Activated gamma-delta T cell treated with anti-CD3 and anti-CD28 coated beads, Interleukin-2, amount 50 U/mL, for 16 hours (primary cell): ENCODE measurements around the gene ZNHIT2.

Experiments
- DNase-seq: peaks from one replicate; pipeline ENCODE4 v3.0.0-alpha.2; 2020; ENCODE audit warnings: low read depth

ZNHIT2 gene

GRCh38 chr11:65103476-65103875 lies 14.0 kb downstream of the ZNHIT2 start:
- DNase-seq: no peak

DNA sequence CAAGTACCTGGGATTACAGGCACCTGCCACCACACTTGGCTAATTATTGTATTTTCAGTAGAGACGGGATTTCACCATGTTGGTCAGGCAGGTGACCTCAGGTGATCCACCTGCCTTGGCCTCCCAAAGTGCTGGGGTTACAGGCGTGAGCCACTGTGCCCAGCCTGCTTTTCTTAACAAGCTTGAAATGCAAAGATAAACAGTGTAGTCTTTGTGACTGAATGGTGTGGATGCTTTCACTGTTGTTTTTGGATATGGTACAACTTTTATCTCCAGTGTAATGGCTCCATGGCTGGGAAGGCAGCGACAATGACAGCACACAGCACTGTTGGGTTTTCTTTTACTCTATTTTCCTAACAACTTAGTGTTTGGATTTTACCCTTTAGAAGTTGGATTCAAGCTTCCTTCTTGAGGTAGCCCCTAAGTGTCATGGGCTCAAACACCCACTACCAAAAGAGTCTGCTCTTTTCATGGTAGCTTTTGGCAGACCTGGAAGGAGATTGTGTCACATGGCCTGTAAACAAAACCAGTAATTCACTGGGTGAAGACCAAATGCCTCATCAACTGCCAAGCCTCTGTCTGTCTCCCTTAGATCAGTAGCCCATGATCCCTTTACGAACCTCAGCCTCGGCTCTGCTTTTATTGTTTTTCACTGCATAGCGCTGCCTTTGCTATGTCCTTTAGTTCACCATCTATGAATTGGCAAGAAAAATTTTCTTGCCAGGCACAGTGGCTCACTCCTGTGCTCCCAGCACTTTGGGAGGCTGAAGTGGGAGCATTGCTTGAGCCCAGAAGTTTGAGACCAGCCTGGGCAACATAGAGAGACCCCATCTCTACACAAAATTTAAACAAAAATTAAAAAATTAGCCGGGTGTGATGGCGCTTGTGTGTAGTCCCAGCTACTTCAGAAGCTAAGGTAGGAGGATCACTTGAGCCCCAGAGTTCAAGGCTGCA lies 15.1 kb downstream of the ZNHIT2 start:
- DNase-seq: no peak

- DNase-seq: no peak
Measured at GRCh38 chr11:65100674-65101350, 16.7 kb downstream of the ZNHIT2 start.

GRCh38 chr11:65096926-65097325 lies 20.6 kb downstream of the ZNHIT2 start:
- DNase-seq: no peak

GRCh38 chr11:65095974-65096806 lies 21.3 kb downstream of the ZNHIT2 start, which contains the start of gene VPS51:
TSS of gene VPS51 (plus strand) at chr11:65096214. CDS start at chr11:65096251, 37 bp downstream.
- DNase-seq: peak; percentile 83

DNA sequence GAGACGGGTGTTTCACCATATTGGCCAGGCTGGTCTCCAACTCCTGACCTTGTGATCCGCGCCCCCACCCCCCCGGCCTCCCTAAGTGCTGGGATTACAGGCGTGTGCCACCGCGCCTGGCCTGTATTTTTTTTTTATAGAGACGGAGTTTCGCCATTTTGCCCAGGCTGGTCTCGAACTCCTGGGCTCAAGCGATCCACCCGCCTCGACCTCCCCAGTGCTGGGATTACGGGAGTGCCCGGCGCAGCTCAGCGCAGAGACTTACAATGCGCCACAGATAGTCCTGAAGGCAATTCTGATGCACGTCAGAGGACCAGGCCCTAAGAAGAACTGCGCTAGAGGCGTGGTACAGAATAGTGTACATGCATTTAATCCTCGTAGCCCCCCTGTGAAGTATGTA lies 22.1 kb downstream of the ZNHIT2 start:
- DNase-seq: no peak

DNA sequence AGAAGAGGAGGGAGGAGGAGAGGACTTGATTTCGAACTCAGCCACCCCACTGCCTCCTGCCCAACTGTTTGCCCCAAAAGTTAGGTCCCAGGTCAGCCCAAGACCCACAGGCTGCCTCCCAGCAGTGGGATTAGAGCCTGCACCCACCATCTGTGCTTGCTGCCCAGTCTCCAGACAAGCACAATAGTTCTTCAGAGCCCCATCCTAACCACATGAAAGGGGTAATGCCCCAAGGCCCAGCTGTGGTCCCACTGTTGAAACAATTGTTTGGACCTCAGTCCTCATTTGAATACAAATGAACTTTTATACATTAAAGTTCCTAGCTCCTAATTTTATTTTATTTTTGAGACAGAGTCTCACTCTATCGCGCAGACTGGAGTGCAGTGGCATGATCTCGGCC lies 26.9 kb downstream of the ZNHIT2 start:
- no peak for DNase-seq

DNA sequence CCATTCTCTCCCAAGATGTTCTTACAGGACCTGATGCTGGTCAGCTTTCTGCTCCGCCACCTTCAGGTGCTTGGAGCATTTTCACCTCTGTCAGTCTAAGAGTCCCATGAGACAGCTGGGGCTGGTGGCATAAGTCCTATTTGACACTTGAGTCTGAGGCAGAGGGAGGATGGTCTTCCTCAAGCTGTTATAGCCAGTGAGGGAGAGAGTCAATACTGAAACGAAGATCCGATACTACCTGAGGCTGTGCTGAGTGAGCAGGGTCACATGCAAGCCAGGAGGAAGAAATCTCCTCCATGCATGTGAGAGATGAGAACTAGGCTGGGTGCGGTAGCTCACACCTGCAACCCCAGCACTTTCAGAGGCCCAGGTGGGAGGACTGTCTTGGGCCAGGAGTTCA lies 27.9 kb downstream of the ZNHIT2 start:
- no peak for DNase-seq

DNA sequence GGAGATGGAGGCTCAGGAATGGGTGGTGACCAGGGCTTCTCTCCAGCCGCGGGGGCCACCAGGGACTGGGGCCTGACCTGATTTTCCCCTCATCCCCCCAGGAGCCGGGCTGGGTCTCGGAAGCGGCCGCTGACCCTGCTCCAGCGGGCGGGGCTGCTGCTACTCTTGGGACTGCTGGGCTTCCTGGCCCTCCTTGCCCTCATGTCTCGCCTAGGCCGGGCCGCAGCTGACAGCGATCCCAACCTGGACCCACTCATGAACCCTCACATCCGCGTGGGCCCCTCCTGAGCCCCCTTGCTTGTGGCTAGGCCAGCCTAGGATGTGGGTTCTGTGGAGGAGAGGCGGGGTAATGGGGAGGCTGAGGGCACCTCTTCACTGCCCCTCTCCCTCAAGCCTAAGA lies 29.7 kb downstream of the ZNHIT2 start:
- no peak for DNase-seq

DNA sequence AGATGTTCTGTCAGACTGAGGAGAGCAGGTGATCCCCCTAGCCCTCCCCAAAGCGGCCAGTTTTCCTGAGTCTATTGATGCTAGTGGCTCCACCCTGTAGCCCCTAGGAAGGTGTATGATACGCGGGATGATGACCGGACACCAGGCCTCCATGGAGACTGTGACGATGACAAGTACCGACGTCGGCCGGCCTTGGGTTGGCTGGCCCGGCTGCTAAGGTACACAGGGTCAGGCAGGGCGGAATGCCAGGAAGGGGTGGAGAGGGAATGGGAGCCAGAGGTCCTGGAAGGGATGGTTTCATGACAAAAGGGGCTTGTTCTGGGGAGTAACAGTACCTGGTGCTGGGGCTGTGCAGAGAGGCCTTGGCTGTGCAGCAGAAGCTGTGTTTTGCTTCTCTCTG lies 30.3 kb downstream of the ZNHIT2 start:
- no peak for DNase-seq

DNA sequence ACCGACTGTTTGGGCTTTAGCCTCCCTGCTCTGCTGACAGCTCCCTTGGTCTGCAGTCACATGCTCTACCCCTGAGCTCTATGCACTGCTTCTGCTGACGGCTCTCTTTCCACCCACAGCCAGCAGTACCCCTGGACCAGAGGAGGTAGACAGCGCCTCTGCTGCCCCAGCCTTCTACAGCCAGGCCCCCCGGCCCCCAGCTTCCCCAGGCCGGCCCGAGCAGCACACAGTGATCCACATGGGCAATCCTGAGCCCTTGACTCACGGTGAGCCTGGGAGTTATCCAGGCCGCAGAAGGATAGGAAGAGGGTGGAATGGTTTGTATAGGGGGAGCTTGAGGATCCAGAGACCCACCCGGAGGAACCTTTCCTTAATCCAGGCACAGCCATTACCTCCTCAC lies 30.7 kb downstream of the ZNHIT2 start:
- no peak for DNase-seq

- DNase-seq: no peak
Measured at GRCh38 chr11:65085446-65085845, 32.1 kb downstream of the ZNHIT2 start.

DNA sequence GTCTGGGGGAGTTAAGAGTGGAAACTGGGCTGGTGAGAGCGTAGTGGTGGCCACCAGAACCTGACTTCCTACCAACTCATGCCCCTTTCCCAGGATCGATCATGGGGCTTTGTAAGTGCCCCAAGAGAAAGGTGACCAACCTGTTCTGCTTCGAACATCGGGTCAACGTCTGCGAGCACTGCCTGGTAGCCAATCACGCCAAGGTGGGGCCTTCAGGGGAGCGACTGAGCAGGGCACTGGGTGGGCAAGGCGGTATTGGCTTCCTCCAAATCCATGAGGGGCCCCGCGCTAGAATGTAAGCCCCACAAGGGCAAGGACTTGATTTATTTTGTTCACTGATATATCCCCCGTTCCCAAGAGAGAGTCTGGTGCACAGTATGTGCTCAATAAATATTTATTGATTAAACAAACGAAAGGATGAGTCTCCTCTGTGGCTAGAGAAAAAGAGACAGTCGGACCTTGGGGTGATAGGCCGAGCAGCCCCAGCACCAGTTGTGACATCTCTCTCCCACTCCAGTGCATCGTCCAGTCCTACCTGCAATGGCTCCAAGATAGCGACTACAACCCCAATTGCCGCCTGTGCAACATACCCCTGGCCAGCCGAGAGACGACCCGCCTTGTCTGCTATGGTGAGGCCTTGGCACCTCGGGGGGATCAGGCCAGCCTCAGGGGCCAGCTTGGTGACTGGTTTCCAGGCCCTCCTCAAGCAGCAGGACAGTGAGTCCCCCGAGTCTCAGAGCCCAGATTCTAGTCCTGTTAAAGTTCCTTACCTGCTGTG lies 32.7 kb downstream of the ZNHIT2 start:
- DNase-seq: no peak

DNA sequence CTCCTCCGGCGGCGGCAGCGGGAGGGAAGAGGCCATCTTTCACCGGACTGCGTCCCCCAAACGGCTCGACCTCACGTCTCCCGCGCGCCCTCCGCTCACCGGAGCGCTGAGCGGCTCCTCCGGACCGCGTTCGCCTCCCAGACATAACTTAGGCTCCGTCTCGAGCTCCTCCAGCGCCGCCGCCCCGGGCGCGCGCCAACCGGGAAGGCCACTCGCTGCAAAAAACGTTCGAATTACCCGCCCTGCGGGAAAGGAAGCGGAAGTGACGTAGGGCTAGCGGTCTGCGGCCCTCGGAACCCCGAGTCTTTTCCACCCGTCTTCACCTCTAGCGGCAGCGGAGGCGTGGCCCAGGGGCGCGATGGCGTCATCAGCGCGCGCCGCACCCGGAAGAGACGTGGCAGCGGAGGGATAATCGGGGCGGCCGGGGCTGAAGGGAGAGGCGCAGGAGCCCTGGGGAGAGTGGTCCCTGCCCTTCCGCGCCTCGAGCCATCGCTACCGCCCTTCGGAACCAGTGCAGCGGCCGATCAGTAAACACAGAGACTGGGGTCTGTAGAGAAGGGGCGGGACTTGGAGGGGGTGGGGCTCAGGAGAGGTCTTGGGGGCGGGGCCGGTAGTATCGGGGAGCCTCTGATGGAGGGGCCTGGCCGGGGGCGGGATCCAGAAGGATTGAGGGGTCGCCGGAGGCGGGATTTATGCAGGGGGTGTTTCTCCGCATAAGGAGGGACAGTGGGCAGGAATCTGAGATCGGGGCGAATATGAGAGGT lies 33.5 kb downstream of the ZNHIT2 start, which contains the start of the genes CDCA5 and ZFPL1:
CDCA5 (minus strand) TSS at position 207 of the 764 bp plus-strand sequence; CDS start at position 145, 62 bp downstream.
ZFPL1 (plus strand) TSS at position 389 of the 764 bp plus-strand sequence. CDS start 477 bp downstream, outside the sequence.
- DNase-seq: peak; percentile 96

DNA sequence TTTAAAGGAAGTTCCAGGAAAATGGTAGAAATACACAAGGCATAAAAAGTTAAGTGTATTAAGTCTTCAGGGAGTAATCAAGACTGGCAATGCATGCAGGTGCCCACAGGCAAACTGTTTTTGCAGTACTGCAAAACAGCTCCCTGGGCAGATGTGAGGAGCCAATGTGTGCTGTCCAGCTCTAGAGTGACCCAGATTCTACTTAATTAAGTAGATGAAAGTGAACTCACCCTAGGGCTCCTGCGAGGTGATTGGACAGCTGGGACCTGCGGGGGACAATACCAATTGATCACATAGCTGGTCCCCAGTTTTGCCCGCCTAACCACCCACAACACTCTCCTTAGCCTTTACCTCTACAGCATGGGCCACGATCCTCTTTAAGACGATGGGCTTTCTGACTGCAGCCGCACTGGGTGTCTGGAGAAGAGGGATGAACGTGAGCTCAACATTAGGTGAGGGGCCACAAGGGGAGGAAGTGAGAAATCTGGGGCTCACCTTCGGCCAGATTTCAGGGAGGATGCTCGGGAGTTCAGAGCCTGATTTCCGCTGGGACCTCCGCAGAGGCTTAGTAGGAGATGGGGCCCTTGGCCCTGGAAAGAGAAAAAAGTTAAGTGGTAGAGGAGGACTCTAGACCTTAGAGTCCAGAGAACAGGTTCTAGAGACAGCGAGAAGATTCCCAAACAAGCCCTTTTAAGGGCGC lies 34.2 kb downstream of the ZNHIT2 start:
- DNase-seq: no peak

- DNase-seq: no peak
Measured at GRCh38 chr11:65078786-65079342, 38.6 kb downstream of the ZNHIT2 start.

DNA sequence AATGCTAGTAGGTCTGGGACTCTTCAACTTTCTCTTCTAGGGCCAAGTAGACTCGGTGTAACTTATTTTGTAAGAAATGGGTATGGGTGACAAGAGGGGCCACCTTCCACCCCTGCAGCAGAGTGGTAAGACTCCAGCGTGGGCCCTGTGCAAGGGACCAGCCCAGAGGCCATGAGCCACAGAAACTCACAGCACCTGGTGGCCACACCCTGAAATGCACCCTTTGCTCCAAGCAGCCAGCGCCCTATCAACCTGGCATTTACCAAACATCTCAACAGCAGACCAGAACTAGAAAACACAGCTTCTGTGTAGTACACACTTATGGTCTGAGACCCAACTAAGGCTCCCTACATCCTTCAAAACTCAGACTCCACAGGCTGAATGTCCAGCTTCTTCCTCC lies 39.4 kb downstream of the ZNHIT2 start:
- peak; percentile 58 for DNase-seq

DNA sequence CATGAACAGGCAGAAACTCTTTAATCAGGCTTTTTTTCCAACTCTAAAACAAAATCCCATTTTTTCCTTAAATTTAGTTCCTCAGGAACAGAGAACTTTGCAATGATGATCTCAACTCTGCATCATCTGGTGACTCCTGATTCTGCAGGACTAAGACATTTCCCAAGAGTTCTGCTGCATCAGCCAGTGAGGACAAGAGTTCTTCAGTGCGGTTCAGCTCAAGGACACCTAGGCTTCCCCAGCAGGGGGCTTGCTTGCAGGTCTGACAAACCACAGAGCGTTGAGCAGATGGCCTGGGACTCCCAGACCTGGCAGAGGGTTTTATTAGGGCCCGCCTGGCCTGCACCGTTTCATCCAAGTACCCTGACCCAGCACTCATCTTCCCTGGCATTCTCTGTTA lies 40.0 kb downstream of the ZNHIT2 start:
- no peak for DNase-seq

GRCh38 chr11:65072631-65072966 lies 44.9 kb downstream of the ZNHIT2 start:
- no peak for DNase-seq
